OCI-M1 (cell line): ENCODE measurements around the gene UCP3.
A peak's percentile ranks its signal among the peaks of the same experiment; 100 is the strongest.

Experiments used
- DNase-seq: peaks from one replicate; lab custom pipeline; 2025; lab: John Stamatoyannopoulos, UW

The UCP3 gene

DNA sequence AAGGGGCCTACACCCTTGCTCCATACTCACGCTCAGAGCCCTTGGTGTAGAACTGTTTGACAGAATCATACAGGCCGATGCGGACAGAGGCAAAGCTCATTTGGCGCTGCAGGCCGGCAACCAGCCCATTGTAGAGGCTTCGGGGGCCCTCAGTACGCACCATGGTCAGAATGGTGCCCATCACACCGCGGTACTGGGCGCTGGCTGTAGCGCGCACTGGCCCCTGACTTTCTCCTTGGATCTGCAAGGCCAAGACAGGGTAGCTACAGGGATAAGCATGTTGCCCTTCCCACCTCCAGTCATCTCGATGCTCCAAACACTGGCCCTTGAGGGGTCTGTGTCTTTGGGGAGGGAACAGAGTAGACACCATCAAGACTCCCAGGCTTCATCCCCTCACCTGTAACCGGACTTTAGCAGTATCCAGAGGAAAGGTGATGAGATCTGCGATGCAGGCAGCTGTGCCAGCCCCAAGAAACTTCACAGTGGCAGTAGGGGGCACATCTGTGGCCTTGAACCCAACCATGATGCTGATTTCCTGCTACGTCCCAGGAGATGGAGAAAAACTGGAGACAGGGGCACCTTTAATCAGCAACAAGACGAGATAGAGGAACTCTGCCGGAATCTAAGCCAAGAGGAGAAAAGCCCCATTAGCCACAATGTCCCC, 30.9 kb downstream of the UCP3 start:
- DNase-seq: no peak

DNA sequence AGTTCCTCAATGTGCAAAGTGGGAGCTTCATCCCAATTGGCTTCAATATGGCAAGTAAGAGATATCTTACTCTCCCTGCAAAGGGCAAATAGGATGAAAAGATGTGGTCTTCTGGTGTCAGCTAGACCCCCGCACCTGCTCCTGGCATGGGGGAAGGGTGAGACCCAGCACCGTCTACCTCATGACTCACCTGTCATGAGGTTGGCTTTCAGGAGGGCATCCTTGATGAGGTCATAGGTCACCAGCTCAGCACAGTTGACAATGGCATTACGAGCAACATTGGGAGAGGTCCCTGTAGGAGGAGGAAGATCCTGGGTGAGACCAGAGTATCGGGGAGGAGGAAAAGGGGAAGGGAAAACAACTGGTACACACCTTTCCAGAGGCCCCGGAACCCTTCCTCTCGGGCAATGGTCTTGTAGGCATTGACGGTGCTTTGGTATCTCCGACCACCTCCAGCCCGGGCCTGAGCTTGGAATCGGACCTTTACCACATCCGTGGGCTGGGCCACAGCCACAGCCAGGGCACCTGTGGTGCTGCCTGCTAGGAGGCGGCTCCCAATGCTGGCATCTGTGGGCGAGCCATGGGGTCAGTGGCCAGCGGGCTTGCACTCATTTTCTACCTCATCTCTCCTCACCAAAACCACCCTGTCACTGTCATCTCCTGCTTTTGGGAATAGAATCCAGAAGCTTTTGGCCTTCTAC, 32.3 kb downstream of the UCP3 start:
- DNase-seq: no peak

DNA sequence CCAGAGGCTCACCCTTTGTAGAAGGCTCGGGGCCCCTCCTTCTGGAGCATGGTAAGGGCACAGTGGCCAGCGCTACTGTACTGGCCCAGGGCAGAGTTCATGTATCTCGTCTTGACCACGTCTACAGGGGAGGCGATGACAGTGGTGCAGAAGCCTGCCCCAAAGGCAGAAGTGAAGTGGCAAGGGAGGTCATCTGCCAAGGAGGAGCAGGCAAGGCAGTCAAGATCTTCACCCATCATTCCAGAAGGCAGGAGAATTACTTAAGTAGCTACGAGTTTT, 33.5 kb downstream of the UCP3 start:
- no peak for DNase-seq

DNA sequence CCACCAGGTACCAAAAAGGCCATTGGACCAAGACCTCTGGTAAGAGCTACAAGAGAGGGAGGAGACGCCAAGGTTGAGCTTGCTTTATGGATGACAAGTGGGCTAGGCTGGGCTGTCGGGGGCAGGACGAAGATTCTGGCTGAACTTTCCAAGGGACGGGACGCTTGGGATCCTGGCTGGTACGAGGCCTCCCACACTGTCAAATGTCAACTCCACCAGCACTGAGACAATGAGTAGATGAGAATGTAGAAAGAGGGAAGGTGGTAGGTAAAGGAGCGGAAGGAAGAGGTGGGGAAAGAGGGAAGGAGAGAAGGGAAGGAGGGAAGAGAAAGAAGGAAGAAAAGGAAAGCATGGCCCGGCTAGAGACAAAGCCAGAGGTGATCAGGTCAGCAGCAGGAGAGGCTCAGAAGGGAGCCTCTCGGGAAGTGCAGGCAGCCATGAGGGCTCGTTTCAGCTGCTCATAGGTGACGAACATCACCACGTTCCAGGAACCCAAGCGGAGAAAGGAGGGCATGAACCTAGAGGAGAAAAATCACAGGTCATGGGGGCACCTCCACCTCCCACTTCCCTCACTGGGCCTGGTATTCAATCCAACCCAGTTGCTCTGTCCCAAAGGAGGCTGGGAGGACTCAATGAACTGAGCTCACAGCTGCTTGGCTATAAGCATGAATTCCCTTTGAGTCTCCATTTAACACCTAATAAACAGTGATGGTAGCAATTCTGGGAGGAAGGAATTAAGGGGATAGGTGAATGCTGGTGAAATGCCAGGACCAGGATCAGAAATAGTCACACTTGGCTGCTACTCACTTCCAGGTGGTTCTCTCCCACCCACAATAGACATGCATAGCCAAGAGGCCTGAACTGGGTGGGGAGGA, 34.0 kb downstream of the UCP3 start:
- no peak for DNase-seq

DNA sequence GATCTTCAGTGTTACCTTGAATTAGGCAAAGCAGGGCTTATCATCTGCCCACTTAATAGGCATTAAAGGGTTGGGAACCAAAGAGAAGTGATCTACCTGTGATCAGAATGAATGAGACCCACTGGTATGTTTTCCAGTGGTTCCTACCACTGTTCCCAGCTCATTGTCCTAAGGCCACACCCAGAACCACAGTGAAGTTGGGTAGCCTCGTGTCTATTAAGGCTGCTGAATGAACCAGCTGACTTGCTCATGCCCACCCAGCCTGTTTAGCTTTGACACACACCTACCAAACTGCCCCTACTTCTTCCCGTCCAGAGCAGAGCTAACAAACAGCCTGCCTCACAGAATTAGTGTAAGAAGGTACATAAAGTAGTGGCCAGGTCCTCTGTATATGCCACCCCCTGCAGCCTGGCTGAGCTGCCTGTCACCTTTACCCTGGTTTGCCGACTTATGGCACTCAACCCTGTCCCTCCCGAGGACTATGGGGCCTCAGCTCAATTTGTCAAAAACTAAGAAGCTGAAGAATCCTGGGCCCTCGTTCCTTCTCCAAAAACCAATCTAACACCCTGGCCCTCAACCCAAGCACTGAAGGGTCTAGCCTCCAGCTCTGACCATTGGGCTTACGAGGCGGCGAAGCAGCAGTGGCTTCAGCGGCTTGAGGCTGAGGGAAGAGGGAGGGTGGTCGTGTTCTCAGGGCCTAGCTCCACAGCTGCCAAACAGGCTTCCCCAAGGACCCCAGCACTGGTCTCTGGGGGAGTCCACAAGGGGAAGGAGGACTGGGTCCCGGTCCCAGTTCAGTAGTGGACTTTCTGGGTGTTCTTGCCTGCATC, 36.0 kb downstream of the UCP3 start:
- DNase-seq: peak; percentile 79

DNA sequence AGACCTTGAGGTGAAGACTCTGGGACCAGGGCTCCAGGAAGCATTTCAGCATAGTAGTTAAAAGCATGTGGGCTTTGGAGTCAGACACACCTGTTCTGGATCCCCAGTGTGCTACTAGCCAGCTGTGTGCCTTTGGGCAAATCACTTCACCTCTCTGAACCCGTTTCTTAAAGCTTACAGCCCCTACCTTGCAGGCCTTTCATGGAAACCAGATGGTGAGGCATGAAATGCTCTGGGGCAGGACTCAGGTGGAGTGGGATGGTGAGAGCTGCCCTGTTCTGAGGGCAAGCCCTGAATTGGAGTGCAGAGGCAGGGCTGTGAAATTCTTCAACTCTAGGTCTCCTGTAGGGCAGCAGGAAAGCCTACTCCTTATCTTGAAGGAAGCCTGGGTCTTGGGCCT, 36.7 kb downstream of the UCP3 start:
- peak; percentile 72 for DNase-seq

DNA sequence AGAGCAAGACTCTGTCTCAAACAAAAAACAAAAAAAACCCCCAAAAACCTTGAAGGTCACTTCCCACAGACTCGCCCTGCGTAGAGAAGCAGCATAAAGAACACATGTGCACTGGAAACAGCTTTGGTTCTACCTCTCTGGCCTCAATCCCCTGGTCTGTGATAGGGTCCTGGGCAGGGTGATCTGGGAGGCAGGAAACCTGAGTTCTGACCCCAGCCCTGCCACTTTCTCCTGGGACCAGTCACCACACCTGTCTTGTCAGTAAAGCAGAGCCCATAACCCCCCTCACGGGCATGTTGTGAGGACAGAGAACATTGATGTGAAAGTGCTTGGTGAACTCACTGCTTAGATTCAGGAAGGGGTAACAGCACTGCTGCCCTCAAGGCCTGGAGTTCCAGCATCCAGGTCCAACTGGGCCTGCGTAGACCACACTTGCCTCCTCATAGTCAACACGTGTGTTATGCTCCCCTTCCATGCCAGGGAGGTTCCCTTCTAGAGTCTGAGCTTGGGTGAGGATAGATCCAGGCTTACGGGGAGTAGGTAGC, 37.6 kb downstream of the UCP3 start:
- DNase-seq: peak; percentile 61

DNA sequence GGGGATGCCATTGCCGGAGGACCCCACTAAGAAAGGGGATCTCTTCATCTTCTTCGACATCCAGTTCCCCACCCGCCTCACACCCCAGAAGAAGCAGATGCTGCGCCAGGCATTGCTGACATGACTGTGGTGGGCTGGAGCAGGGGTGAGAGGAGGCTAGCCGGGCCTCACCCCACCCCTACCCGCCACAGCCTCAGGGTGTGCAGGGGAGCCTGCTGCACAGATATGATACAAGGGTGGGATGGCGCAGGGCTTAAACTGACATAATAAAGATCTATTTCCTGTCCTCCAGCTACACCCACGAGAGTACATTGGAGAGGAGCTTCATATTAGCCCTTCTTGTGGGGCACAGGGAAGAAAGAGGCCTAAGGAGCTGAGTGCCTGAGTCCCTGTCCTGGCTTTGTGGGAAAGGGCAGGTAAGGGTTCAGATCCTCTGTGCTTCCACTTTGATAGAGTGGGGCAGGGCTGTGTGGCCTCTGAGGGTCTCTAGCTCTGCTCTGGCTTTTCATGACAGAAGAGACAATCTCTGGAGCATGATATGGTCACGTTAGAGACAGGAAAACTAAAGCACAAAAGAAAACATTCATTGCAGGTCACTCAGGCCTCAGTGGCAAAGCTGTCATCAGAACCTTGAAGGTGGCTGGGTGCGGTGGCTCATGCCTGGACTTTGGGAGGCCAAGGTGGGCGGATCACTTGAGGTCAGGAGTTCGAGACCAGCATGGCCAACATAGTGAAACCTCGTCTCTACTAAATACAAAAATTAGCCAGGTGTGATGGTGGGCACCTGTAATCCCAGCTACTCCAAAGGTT, 38.7 kb downstream of the UCP3 start:
- DNase-seq: peak; percentile 82

DNA sequence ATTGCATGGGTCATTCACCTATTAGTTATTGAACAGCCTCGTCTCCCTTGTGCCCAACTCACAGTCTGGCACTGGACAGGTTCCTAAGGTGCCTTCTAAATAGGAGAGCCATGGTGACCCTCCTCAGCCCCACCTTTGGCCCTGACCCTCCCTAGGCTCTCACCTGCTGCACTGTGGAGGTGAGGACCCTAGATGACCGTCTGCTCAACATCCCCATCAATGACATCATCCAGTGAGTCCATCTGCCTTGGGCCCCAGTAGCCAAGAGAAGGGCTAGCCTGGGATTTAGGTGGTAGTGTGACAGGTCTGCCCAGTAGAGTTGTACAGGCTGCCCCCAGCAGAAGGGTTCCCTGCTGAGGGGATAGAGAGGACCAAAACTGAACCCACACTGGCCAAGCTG, 39.8 kb downstream of the UCP3 start:
- DNase-seq: no peak

DNA sequence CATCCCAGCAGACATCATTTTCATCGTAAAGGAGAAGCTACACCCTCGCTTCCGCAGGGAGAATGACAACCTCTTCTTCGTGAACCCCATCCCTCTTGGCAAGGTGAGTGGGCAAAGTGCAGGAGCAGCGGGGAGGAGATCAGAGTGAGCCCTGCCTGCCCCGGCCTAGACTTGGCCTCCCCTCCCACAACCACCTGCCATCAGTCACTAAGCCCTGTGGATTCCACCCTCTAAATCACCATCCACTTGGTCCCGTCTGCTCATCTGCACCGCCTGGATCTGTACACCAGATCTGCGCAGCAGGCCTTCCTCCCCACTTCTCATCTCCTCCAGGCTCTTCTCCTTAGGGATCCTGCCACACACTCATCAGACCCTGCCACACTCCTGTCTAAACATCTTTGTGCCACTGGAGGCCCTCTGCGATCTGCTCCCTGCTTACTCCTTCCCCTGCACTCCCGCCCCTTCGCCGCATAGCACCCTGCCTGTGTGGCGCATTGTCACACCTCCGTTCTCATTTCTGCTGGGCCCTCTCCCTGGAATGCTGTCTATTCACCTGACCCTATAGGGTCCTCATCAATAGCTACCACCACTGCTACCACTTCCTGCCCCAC, 40.4 kb downstream of the UCP3 start:
- DNase-seq: no peak

DNA sequence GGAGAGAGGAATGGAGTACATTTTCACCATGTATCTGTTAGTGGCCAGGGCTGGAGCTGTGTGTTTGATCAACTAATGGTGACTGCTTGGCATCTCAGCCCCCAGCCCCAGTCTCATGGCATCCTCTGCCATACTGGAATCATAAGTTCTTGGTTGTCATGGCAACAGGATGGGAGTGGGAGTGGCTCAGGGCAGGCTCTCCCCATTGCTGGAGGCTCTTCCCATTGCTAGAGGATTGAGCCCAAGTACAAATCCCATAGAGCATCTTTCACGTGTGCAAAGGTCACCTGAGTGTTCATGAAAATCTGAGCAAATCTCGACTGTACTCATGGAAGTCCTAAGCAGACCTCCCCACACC, 43.1 kb downstream of the UCP3 start:
- DNase-seq: no peak

DNA sequence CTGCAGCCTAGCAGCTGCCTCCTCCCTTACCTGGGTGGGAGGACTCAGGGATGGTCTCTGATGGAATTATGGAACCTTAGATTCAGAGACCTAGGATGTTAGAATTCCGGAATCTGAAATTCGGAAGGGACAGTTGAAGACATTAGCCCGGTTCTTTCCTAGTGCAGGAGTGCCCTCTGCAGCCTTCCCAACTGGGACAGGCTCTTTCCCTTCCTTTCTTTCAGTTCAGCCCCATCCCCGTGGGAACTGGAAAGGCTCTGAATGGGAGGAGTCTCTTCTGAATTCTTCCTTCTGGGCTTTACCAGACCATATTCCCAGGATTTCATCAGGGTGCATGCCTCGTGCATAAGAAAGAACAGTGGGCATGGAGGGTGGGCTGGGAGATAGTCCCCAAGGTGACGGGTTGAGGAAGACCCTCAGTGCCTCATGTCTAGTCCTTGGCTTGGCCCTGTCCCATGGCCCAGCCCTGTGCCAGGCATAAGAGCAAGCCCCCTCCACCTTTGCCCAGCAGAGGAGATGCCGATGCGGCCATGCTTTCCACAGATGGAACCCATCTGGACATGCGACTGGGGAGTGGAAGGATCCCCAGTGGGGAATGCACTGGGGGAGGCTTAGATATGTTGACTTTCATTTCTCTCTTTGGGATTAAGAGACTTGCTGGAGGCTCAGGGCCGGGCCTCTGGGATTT, 43.7 kb downstream of the UCP3 start:
- no peak for DNase-seq

DNA sequence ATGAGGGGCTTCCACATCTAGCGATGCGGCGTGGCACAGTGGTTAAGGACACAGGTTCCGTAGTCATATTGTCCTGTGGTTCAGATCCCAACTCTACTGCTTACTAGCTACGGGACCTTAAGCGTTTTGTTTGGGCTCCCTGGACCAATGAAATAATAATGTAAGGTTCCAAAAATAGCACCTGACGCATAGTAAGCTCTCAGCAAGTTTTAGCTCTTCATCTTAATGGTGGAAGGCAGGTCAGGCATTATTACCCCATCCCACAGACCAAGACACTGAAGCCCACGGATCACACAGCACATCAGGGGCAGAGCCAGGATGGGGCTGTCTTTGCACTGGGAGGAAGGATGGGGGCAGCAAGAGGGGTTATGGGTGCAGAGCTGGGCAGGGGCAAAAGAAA, 45.0 kb downstream of the UCP3 start:
- no peak for DNase-seq

DNA sequence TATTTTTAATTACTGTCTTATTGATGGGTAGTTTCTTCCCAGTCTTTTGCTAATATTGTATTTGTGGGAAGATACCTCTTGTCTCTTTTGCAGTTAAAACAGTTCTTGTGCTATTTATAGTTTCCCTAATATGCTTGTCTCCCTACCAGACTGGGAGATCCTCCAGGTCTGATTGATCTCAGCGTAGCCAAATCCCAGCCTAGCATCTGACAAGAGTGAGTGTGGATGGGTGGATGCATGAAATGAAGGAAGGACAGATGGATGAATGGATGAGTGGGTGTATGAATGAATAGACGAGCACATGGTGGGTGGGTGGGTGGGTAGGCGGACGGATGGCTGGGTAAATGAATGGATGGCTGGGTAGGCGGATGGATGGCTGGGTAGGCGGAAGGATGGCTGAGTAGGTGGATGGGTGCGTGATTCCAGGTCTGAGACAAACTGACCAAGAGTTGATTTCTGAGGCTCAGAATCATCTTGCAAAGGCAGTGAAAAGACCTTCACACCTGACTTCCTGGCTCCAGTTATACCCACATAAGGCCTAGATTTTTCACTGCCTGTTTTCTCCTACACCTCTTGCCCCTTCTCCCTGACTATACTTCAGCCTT, 46.7 kb downstream of the UCP3 start:
- DNase-seq: no peak

DNA sequence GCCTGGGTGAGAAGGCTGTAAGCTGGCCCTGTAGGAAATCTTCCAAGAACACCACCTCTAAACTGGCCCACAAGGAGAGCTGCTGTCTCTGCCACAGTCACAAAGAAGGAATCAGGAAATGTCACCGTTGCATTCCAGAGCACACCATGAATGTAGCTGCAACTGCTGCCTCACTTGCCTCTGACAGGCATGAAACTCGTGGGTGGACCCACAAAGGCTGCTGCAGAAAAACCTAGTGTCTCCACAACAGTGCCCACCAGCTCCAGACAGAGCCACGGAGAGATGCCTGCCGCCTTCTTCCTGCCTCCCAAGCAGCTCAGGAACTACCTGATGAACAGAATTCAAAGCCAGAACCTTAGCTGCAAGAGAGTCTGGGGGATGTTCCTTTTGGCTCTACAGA, 47.6 kb downstream of the UCP3 start:
- no peak for DNase-seq

DNA sequence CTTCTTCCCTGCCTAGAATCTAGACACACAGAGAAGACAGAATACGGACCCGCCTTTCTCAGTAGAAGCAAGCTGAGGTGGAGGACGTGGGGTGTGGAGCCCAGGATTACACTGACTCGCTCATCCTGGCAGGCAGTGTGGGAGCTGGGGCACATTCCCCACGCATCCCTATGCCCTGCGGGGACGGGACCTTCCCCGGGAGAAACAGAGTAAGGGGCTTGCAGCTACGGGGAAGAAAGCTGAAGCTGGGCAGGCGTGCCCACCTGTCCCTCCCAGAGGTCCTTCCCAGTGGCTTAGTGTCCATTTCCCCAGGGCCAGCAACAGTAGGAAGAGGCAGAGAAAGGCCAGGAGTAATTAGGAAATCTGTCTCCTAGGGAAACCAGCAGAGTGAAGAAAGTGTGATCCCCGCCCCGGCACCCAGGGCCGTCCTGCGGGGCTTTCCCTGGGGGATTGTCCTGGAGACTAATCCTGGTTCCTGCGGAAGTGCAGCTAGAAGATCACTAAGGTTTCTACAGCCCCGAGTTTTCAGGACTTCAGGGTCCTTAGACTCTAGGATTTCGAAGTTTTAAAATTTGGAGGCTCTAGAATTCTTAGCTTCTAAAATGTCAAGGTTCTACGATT, 50.3 kb downstream of the UCP3 start:
- no peak for DNase-seq

DNA sequence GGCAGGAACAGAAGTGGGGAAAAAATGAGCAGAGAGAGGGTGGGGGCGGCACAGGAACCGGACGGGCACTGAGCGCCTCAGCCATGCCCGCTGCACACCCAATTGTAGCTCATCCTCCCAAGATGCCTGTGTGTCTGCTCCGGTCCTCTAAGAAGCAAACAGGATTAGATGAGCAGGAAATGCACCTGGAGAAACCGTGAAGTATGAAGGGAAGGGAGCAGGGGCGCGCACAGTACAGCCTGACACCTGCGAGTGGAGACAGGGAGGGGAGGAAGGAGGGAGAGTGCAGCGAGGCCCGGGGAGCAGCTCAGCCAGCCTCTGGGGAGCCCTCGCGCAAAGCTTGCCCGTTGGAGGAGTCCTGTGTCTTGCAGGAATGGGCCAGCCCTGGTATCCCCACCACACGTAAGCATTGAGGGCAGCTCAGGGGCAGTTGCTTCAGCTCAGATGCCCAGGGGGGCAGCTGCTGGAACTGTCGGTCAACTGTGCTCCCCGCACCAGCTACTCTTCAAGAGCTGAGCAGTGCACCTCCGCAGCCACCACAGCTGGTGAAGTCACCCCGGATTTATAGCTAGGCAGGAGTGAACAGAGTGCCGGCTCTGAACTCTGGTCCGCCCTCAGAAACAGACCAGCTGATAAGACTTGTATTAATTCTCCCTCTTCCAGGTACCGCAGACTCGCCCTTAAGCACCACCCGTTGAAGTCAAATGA, 51.1 kb downstream of the UCP3 start:
- DNase-seq: no peak

DNA sequence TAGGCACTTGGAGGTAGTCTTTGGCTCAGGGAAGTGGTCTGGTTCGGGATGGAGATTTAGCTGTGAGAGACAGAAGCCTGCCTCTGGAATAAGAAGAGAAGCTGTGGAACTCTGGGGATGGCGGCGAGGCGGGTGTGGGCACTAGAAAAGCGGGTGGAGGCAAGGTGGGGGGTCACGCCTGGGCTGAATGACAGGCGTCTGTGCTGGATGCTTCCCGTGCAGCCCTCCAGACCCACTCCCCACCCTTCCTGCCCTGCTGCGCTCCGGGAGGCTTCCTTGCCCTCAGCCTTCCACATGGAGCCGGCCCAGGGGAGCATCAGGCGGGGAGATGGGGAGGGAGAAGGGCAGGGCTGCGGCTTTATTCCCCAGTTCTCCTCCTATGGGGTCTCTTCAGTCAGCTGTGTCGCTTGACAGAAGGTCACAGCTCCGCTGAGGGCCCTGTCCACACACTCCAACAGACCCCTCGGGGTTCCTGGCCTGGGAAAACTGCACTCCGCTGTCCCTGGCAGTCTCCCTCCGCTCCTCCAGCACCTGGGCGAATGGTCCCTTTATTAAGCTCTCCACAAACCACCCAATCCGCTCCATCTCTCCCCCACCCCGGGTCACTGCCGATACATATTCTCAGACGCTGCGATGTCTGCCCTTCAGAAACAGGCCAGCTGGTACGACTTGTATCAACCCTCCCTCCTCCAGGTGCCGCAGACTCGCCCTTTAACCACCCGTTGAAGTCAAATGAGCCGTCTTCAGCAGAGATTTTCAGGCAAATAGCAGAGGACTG, 51.8 kb downstream of the UCP3 start:
- DNase-seq: no peak
